GM13976 (cell line): ENCODE data around the gene ANK2.

Experiments used
- DNase-seq: peaks from one replicate; pipeline ENCODE4 v3.0.0; 2012; ENCODE audit warnings: low spot score
- CTCF ChIP-seq: IDR thresholded peaks from 2 replicates; pipeline ENCODE4 v1.5.1; 2012; ENCODE audit warnings: borderline replicate concordance, mild to moderate bottlenecking; ENCODE audit not compliant: insufficient read depth; ENCODE audit errors: extremely low read depth, missing control alignments, control extremely low read depth
- in situ Hi-C: fragments of 300-500 bp; cut with MboI; formaldehyde crosslinking; loops from one replicate; pipeline ENCODE4 v1.12.0; 2022; ENCODE audit warnings: low sequenced_read_pairs, mixed read lengths, inconsistent platforms; ENCODE audit not compliant: unreplicated experiment

Gene ANK2

GRCh38 chr4:113080624-113081023, 31.2 kb downstream of the ANK2 start:
- TF ChIP-seq CTCF, result no peak
- in situ Hi-C loops, result no loop called here
- DNase-seq, result no peak

- in situ Hi-C loops, result no loop called here
- no peak for DNase-seq
- TF ChIP-seq CTCF, result no peak
Measured at GRCh38 chr4:113083346-113083745, 33.9 kb downstream of the ANK2 start.

- TF ChIP-seq CTCF, result no peak
- no peak for DNase-seq
- in situ Hi-C loops, result no loop called here
Measured at GRCh38 chr4:113086172-113086695, 36.8 kb downstream of the ANK2 start.

- DNase-seq, result no peak
- in situ Hi-C loops, result no loop called here
- TF ChIP-seq CTCF, result no peak
Measured at GRCh38 chr4:113088050-113088449, 38.6 kb downstream of the ANK2 start.

GRCh38 chr4:113090954-113091353, 41.5 kb downstream of the ANK2 start:
- TF ChIP-seq CTCF, result no peak
- in situ Hi-C loops, result loop anchor here (10.0 kb wide), 1 partner anchor 146 kb away; no protein-coding TSS in a partner anchor
- DNase-seq, result no peak

GRCh38 chr4:113094331-113094730, 44.9 kb downstream of the ANK2 start:
- in situ Hi-C loops, result loop anchor here (10.0 kb wide), 1 partner anchor 150 kb away; no protein-coding TSS in a partner anchor
- no peak for DNase-seq
- no peak for TF ChIP-seq CTCF
